HFFc6 (cell line): Measurements from ENCODE around the gene TDP1. TPM values are rescaled to one million over a fixed set of nuclear protein-coding genes. Genes with fewer than 3 reads are reported as not detected.

Experiments
- DNase-seq: peaks from one replicate; pipeline ENCODE4 v3.0.0-alpha.2; 2018
- H3K27ac Mint-ChIP-seq: 2 replicates; pipeline ENCODE4 v1.8.0; 2020; ENCODE audit warnings: mild to moderate bottlenecking, mixed read lengths
- H3K27me3 Mint-ChIP-seq: 2 replicates; pipeline ENCODE4 v1.8.0; 2021; ENCODE audit warnings: mild to moderate bottlenecking, moderate library complexity, mixed read lengths; ENCODE audit not compliant: insufficient read depth
- H3K36me3 Mint-ChIP-seq: 2 replicates; pipeline ENCODE4 v1.8.0; 2021; ENCODE audit warnings: low read depth, mixed read lengths
- H3K4me1 Mint-ChIP-seq: 2 replicates; pipeline ENCODE4 v1.8.0; 2020; ENCODE audit warnings: low read depth, mixed read lengths
- H3K4me3 Mint-ChIP-seq: 2 replicates; pipeline ENCODE4 v1.8.0; 2020; ENCODE audit warnings: mild to moderate bottlenecking, moderate library complexity, mixed read lengths
- H3K9me3 Mint-ChIP-seq: 2 replicates; pipeline ENCODE4 v1.8.0; 2020; ENCODE audit warnings: mild to moderate bottlenecking, mixed read lengths
- CTCF ChIP-seq: fragments of 200-600 bp; sonication (generic); IDR thresholded peaks from 2 replicates; pipeline ENCODE4 v1.5.0; 2021; ENCODE audit warnings: antibody characterized with exemption, mild to moderate bottlenecking
- total RNA-seq, 6 experiments: library from RNA; stranded (reverse); fragmentation: NEBNext Ultra II Directional; extraction: Animal tissue kit (Norgen Biotek cat#: 25700); gene quantifications; 2 replicates in 1 of 6; 3 replicates in 5 of 6; pipeline ENCODE4 v1.2.3, GENCODE V29; 2021

TDP1 gene
- total RNA-seq, 6 experiments from 2014 or later, result 20.3 to 28.3 (median 23.3) TPM

- peaks cover 34% of the 10 kb centered on the region for H3K4me1 Mint-ChIP-seq
- no peaks in the 10 kb centered on the region for H3K9me3 Mint-ChIP-seq
- peak overlapping the region; percentile 69 for H3K27ac Mint-ChIP-seq
Observed at GRCh38 chr14:89926694-89927093, 29.0 kb upstream of the TDP1 start.

GRCh38 chr14:89927186-89927865 lies 28.4 kb upstream of the TDP1 start:
- Mint-ChIP-seq H3K4me1 (peaks cover 27% of the 10 kb centered on the region), H3K36me3 (no peaks in the 10 kb centered on the region), H3K9me3 (no peaks in the 10 kb centered on the region), H3K4me3 (no peak overlapping the region), H3K27me3 (no peaks in the 10 kb centered on the region), H3K27ac (peak overlapping the region; percentile 69)
- DNase-seq, result no peak
- no peak for TF ChIP-seq CTCF

More at GRCh38 chr14:89926694-89927093, 29.0 kb upstream of the TDP1 start:
- Mint-ChIP-seq H3K27me3 (no peaks in the 10 kb centered on the region), H3K36me3 (no peaks in the 10 kb centered on the region), H3K4me3 (no peak overlapping the region)
- DNase-seq, result peak; percentile 12
- TF ChIP-seq CTCF, result no peak

- Mint-ChIP-seq H3K4me1 (no peaks in the 10 kb centered on the region), H3K4me3 (no peak overlapping the region), H3K36me3 (no peaks in the 10 kb centered on the region), H3K9me3 (no peaks in the 10 kb centered on the region), H3K27me3 (no peaks in the 10 kb centered on the region), H3K27ac (no peak overlapping the region)
- no peak for DNase-seq
- no peak for TF ChIP-seq CTCF
Observed at GRCh38 chr14:89933002-89933401, 22.7 kb upstream of the TDP1 start.

GRCh38 chr14:89936654-89937185 lies 19.0 kb upstream of the TDP1 start:
- Mint-ChIP-seq H3K4me1 (no peaks in the 10 kb centered on the region), H3K9me3 (no peaks in the 10 kb centered on the region), H3K36me3 (no peaks in the 10 kb centered on the region), H3K4me3 (no peak overlapping the region), H3K27ac (no peak overlapping the region), H3K27me3 (no peaks in the 10 kb centered on the region)
- DNase-seq, result no peak
- peak; percentile 33; the same call in 1 of the 2 replicates for TF ChIP-seq CTCF

- TF ChIP-seq CTCF, result no peak
- Mint-ChIP-seq H3K4me3 (no peak overlapping the region), H3K9me3 (no peaks in the 10 kb centered on the region), H3K4me1 (no peaks in the 10 kb centered on the region), H3K36me3 (no peaks in the 10 kb centered on the region), H3K27me3 (no peaks in the 10 kb centered on the region), H3K27ac (no peak overlapping the region)
- DNase-seq, result no peak
Observed at GRCh38 chr14:89941830-89942377, 13.8 kb upstream of the TDP1 start.
